Measurements from ENCODE around the gene CCDC197. TPM values are rescaled to one million over a fixed set of nuclear protein-coding genes. Genes with fewer than 3 reads are reported as not detected.

Gene CCDC197
- polyA plus RNA-seq, 1 experiment = not detected

DNA sequence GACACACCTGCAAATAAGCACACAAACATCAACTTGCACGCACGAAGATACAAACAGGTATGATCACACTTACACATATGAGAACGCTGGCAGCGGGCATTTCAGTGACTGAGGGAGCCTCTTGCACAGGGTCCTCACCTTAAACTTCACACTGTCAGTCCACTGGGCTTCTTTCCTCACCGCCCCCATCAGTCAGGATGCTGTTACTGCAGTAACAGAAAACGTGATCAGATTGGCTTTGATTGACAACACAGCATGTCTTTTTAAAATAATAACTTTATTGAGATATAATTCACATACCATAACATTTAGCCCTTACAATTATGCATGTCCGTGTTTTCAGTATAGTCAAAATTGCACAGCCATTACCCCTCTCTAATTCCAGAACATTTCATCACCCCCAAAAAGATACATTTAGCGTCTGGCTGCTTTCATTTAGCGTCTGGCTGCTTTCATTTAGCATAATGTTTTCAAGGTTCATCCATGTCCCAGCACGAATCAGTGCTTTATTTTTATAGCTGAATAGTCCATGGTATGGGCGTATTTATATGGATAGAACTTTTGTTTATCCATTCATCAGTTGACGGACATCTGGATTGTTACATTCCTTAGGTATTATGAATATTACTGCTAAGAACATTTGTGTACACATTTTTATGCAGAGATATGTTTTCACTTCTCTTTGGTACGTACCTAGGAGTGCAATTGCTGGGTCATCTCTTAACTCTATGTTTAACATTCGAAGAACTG lies 8.4 kb downstream of the CCDC197 start:
- no peak for DNase-seq (ENCODE audit: low read depth)
- ChIA-PET CTCF (interaction anchor here (0.7 to 11.5 kb wide), 6 partner anchors 10 to 480 kb away, joined by 3 to 387 read pairs (median 4); no protein-coding TSS in a partner anchor), POLR2A (no interaction called here)
- Histone ChIP-seq H3K36me3 (ENCODE audit: control insufficient read depth, insufficient read depth, low read length) (no peaks in the 10 kb centered on the region), H3K4me3 (ENCODE audit: low read depth, low read length) (no peak overlapping the region), H3K27me3 (ENCODE audit: control insufficient read depth, insufficient read depth, low read length) (peaks cover 5% of the 10 kb centered on the region)
- TF ChIP-seq, protein P1, sequence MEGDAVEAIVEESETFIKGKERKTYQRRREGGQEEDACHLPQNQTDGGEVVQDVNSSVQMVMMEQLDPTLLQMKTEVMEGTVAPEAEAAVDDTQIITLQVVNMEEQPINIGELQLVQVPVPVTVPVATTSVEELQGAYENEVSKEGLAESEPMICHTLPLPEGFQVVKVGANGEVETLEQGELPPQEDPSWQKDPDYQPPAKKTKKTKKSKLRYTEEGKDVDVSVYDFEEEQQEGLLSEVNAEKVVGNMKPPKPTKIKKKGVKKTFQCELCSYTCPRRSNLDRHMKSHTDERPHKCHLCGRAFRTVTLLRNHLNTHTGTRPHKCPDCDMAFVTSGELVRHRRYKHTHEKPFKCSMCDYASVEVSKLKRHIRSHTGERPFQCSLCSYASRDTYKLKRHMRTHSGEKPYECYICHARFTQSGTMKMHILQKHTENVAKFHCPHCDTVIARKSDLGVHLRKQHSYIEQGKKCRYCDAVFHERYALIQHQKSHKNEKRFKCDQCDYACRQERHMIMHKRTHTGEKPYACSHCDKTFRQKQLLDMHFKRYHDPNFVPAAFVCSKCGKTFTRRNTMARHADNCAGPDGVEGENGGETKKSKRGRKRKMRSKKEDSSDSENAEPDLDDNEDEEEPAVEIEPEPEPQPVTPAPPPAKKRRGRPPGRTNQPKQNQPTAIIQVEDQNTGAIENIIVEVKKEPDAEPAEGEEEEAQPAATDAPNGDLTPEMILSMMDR (IDR thresholded peaks at IDR 0.05; ENCODE audit: insufficient read depth, low read depth, low read length) = peak; percentile 50

DNA sequence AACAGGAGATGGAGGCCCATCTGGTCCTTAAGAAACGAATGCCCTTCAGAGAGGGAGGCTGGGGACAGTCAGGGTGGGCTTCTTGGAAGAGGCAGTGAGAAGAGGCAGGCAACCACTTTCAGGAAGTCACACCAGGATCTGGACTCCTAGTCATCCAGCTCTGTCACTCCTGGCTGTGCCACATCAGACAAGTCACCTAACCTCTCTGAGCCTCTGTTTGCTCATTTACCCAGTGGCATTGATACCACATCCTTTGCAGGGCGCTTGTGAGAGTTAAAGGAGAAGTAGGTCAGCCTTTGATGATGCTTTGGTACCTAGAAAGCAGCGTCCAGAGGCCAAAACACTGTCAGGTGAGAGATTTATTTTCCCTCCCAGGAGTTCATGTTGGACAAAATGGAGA lies 11.1 kb downstream of the CCDC197 start:
- ChIA-PET CTCF (interaction anchor here (5.0 kb wide), 1 partner anchor 69 kb away, joined by 36 read pairs; no protein-coding TSS in a partner anchor), POLR2A (no interaction called here)
- no peak for DNase-seq (ENCODE audit: low read depth)
- H3K4me3 ChIP-seq (ENCODE audit: low read depth, low read length) = no peak overlapping the region
- H3K36me3 ChIP-seq (ENCODE audit: control insufficient read depth, insufficient read depth, low read length) = no peaks in the 10 kb centered on the region
- H3K27me3 ChIP-seq (ENCODE audit: control insufficient read depth, insufficient read depth, low read length) = peaks cover 5% of the 10 kb centered on the region
- TF ChIP-seq, protein P1 (IDR thresholded peaks at IDR 0.05; ENCODE audit: insufficient read depth, low read depth, low read length) = no peak

DNA sequence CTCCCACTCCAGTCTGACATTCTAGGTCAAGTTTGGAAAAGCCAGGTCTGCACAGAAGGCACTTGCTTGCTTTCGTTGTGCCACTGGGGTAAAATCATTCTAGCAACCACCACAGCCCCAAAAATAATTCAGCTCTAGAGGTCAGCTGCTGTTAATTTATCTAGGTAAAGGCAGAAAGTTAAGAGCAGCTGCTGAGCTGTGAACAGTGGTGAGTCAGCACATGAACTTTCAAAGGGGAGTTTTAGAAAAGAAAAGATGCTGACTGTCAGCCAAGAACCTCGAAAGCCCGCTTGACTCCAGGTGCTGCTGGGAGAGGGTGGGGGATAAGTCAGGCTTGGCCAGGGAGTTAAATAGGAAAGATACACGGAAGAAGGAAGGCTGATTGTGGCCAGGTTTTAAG lies 12.7 kb downstream of the CCDC197 start:
- Histone ChIP-seq H3K27me3 (ENCODE audit: control insufficient read depth, insufficient read depth, low read length) (peaks cover 5% of the 10 kb centered on the region), H3K36me3 (ENCODE audit: control insufficient read depth, insufficient read depth, low read length) (no peaks in the 10 kb centered on the region), H3K4me3 (ENCODE audit: low read depth, low read length) (no peak overlapping the region)
- POLR2A ChIA-PET = no interaction called here
- no peak for DNase-seq (ENCODE audit: low read depth)
- TF ChIP-seq, protein P1 (IDR thresholded peaks at IDR 0.05; ENCODE audit: insufficient read depth, low read depth, low read length) = no peak
- CTCF ChIA-PET = interaction anchor here (0.7 to 5.0 kb wide), 3 partner anchors 70 to 173 kb away, joined by 3 to 36 read pairs (median 8); no protein-coding TSS in a partner anchor

DNA sequence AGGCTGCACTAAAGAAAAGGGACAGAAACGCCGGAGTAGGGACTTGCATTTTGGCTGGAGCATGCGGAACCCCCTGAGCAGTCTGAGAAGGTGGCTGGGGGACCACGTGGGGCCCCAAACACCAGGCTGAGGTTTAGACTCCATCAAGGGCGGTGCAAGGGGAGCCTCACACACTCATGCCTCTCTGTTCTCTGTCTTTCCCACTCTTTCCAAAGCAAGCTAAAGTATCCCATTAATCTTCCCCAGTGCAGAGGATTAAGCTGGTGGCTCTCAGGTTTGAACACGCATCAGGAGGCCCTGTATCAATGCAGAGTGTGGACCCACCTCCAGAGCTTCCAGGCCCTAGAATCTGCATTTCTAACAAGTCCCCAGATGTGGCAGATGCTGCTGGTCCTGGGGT lies 13.5 kb downstream of the CCDC197 start:
- ChIA-PET CTCF (interaction anchor here (0.7 to 5.0 kb wide), 6 partner anchors 8 to 126 kb away, joined by 3 to 36 read pairs (median 6); no protein-coding TSS in a partner anchor), POLR2A (no interaction called here)
- DNase-seq (ENCODE audit: low read depth) = no peak
- no peak overlapping the region for H3K4me3 ChIP-seq (ENCODE audit: low read depth, low read length)
- H3K27me3 ChIP-seq (ENCODE audit: control insufficient read depth, insufficient read depth, low read length) = peaks cover 9% of the 10 kb centered on the region
- no peaks in the 10 kb centered on the region for H3K36me3 ChIP-seq (ENCODE audit: control insufficient read depth, insufficient read depth, low read length)
- TF ChIP-seq, protein P1 (IDR thresholded peaks at IDR 0.05; ENCODE audit: insufficient read depth, low read depth, low read length) = no peak

DNA sequence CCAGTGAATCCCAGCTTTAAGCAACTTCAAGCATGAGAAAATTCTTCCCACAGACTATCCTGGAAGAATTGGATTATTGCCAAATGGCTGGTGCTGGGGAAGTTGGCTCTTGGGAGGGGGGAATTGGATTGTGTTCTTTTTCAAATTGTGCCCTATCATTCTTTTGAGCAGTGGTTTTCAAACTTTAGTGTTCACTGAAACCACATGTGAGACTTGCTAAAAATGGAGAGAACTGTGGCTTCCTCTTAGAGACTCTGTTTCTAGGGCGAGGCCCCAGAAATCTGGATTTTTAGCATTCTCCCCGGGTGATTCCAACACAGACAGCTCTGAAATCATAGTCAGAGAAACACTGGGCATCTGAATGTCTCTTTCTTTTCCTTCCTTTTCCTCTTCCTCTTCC lies 14.7 kb downstream of the CCDC197 start:
- POLR2A ChIA-PET = interaction anchor here (1.1 kb wide), 1 partner anchor 14 kb away, joined by 3 read pairs; no protein-coding TSS in a partner anchor
- no peaks in the 10 kb centered on the region for H3K36me3 ChIP-seq (ENCODE audit: control insufficient read depth, insufficient read depth, low read length)
- H3K4me3 ChIP-seq (ENCODE audit: low read depth, low read length) = no peak overlapping the region
- no peak for DNase-seq (ENCODE audit: low read depth)
- TF ChIP-seq, protein P1 (IDR thresholded peaks at IDR 0.05; ENCODE audit: insufficient read depth, low read depth, low read length) = no peak
- peaks cover 9% of the 10 kb centered on the region for H3K27me3 ChIP-seq (ENCODE audit: control insufficient read depth, insufficient read depth, low read length)
- CTCF ChIA-PET = interaction anchor here (1.0 to 5.0 kb wide), 7 partner anchors 8 to 125 kb away, joined by 3 to 36 read pairs (median 5); partner anchors contain the start of gene OTUB2
